ENCODE results near the gene PDE3B.

DNA sequence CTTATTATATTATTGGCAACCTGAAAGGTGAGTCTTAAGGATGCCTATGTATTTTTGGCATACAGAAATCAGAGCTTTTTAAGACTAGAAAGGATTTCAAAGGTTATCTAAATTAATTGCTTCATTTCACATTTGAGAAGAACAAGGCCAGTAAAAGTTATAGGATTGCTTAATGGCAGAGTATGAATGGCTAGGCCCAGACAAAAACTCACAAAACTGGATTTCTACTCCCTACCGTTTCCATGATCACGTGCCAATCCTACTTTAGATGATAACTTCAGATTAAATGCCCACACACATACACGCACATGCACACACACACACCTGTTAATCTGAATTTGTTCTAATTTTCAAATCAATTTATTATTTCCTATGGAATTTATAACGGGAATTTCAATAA, 1.8 kb upstream of the PDE3B start:
- TF ChIP-seq POLR2A (IDR thresholded peaks at IDR 0.05) (no peak), CTCF (IDR thresholded peaks at IDR 0.05) (no peak)
